HEK293 (cell line): Measurements from ENCODE around the gene AGMO.

ENCODE experiments used
- KLF1 ChIP-seq: fragments of 450-650 bp; formaldehyde crosslinking; IDR thresholded peaks from 2 replicates; pipeline ENCODE4 v1.5.1; 2016; ENCODE audit warnings: missing biosample characterization, missing genetic modification characterization
- KLF9 ChIP-seq: fragments of 450-650 bp; formaldehyde crosslinking; IDR thresholded peaks from 2 replicates; pipeline ENCODE4 v1.5.1; 2016; ENCODE audit warnings: missing biosample characterization, missing genetic modification characterization, low read depth
- MEIS1 ChIP-seq: sonication (generic); formaldehyde crosslinking; IDR thresholded peaks from 2 replicates; pipeline ENCODE4 v1.8.1; 2022; ENCODE audit warnings: missing genetic modification reagents, mild to moderate bottlenecking, borderline replicate concordance
- REST ChIP-seq: fragments of 450-650 bp; formaldehyde crosslinking; IDR thresholded peaks from 2 replicates; pipeline ENCODE4 v1.5.1; 2016; ENCODE audit warnings: missing biosample characterization, missing genetic modification characterization
- ZNF140 ChIP-seq: fragments of 450-650 bp; formaldehyde crosslinking; IDR thresholded peaks from 2 replicates; pipeline ENCODE4 v1.5.1; 2016; ENCODE audit warnings: missing biosample characterization, missing genetic modification characterization
- ZNF610 ChIP-seq: fragments of 450-650 bp; formaldehyde crosslinking; IDR thresholded peaks from 2 replicates; pipeline ENCODE4 v1.5.1; 2016; ENCODE audit warnings: missing biosample characterization, missing genetic modification characterization, borderline replicate concordance
- ZXDB ChIP-seq: fragments of 450-650 bp; formaldehyde crosslinking; IDR thresholded peaks from 2 replicates; pipeline ENCODE4 v1.5.1; 2016; ENCODE audit warnings: missing biosample characterization, missing genetic modification characterization
- TF ChIP-seq, protein P1 (sequence below): fragments of 450-650 bp; formaldehyde crosslinking; IDR thresholded peaks from 2 replicates; pipeline ENCODE4 v1.5.1; 2016; ENCODE audit warnings: missing biosample characterization, missing genetic modification characterization, low read depth

DNA sequence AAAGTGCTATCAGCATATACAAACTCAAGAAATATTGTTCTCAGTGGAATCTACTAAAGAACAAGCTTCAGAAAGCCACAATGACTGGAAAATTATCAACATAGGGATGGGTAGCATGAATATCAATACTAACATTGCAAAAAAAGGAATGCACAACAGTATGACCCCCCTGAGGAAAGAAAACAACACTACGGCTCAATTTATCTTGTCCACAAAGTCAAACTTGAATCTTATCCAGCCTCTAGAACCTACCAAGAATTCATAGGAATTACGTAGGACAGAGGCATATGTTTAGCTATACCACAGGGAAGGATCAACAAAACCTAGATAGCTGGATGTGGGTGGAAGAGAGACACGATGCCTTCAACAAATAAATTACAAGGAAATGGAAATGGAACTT is 54.6 kb downstream of the AGMO start:
- TF ChIP-seq KLF9 (no peak), KLF1 (no peak), REST (tag by site-specific recombination) (no peak), ZXDB (no peak), MEIS1 (no peak), ZNF610 (tag by site-specific recombination) (no peak), ZNF140 (tag by site-specific recombination) (no peak)
- TF ChIP-seq, protein P1, sequence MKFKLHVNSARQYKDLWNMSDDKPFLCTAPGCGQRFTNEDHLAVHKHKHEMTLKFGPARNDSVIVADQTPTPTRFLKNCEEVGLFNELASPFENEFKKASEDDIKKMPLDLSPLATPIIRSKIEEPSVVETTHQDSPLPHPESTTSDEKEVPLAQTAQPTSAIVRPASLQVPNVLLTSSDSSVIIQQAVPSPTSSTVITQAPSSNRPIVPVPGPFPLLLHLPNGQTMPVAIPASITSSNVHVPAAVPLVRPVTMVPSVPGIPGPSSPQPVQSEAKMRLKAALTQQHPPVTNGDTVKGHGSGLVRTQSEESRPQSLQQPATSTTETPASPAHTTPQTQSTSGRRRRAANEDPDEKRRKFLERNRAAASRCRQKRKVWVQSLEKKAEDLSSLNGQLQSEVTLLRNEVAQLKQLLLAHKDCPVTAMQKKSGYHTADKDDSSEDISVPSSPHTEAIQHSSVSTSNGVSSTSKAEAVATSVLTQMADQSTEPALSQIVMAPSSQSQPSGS (tag by site-specific recombination) = no peak
